MG63 (cell line): ENCODE measurements around the gene NOTCH2. TPM values are rescaled to one million over a fixed set of nuclear protein-coding genes. Genes with fewer than 3 reads are reported as not detected.

ENCODE experiments used
- DNase-seq: peaks from one replicate; pipeline ENCODE4 v3.0.0-alpha.2; 2020
- H3K27me3 ChIP-seq: fragments of 250-450 bp; sonication (Bioruptor Pico); 2 replicates; pipeline ENCODE4 v1.5.1; 2020; ENCODE audit warnings: mild to moderate bottlenecking, moderate library complexity
- H3K36me3 ChIP-seq: fragments of 250-450 bp; sonication (Bioruptor Pico); 2 replicates; pipeline ENCODE4 v1.5.1; 2020; ENCODE audit warnings: mild to moderate bottlenecking, moderate library complexity
- H3K4me3 ChIP-seq: fragments of 250-450 bp; sonication (Bioruptor Pico); 2 replicates; pipeline ENCODE4 v1.5.1; 2020; ENCODE audit warnings: mild to moderate bottlenecking, moderate library complexity
- H3K9me3 ChIP-seq: fragments of 250-450 bp; sonication (Bioruptor Pico); 2 replicates; pipeline ENCODE4 v1.5.1; 2020; ENCODE audit warnings: mild to moderate bottlenecking, moderate library complexity
- total RNA-seq: library from RNA; depleted of rRNA; stranded (reverse); fragments of >200 nt; shearing (Covaris generic); gene quantifications from 2 replicates; pipeline ENCODE4 v1.2.3, GENCODE V29; 2014; ENCODE audit warnings: low replicate concordance

NOTCH2 gene
- total RNA-seq, 1 experiment from 2014 or later, result 76.4 TPM

DNA sequence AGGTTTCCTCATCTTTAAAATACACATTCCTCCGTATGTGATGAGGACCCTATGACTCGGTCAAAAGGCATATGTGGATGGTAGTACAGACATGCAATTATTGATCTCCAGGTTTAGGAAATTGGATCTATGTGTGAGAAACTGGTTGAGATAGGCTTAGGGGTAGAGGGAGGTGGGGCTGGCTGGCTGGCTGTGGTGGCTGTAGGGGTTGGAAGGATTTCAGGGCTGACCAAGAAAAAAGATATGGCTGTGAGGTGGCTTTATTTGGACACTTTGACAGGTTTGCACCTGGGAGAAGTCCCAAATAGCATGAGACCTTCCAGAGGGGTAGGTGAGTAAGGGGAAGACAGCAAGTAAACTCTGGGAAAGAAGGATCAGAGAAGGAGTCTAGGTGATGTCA, 133.5 kb downstream of the NOTCH2 start:
- peaks cover 26% of the 10 kb centered on the region for H3K9me3 ChIP-seq
- H3K36me3 ChIP-seq, result peaks cover 92% of the 10 kb centered on the region
- no peak overlapping the region for H3K4me3 ChIP-seq
- no peak for DNase-seq
- no peaks in the 10 kb centered on the region for H3K27me3 ChIP-seq

DNA sequence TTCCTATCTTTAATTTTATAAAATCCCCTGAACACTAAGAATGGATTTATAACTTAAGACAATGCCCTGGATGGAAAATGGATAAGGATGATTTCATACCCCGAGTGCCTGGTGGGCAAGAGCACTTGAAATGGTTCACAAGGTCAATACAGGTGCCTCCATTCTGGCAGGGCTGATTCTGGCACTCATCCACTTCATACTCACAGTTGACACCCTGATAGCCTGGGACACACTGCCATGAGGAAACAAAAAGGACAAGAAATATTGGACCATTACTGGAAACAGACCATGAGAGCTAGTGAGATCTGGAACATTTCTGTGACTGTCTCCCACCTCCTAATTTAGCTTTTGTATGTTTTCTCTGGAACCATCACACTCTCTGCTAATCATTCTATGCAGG, 134.1 kb downstream of the NOTCH2 start:
- Histone ChIP-seq H3K4me3 (no peak overlapping the region), H3K36me3 (peaks cover 88% of the 10 kb centered on the region), H3K9me3 (peaks cover 26% of the 10 kb centered on the region), H3K27me3 (no peaks in the 10 kb centered on the region)
- DNase-seq, result no peak

DNA sequence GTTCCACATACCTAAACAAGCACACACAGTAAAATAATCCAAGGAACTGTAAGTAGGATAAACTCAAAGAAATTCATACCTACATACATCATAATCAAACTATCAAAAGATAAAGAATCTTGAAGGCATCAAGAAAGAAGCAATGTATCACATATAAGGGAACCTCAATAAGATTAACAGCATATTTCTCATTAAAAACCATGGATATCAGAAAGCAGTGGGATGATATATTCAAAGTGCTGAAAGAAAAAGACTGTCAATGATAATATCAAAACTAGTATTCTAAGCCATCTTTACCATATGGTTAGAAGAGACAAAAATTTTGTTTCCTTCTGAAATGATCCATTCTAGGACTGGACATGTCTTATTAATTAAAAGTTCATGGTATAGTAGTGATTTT, 136.1 kb downstream of the NOTCH2 start:
- no peak for DNase-seq
- Histone ChIP-seq H3K36me3 (peaks cover 87% of the 10 kb centered on the region), H3K9me3 (peaks cover 26% of the 10 kb centered on the region), H3K4me3 (no peak overlapping the region), H3K27me3 (no peaks in the 10 kb centered on the region)

DNA sequence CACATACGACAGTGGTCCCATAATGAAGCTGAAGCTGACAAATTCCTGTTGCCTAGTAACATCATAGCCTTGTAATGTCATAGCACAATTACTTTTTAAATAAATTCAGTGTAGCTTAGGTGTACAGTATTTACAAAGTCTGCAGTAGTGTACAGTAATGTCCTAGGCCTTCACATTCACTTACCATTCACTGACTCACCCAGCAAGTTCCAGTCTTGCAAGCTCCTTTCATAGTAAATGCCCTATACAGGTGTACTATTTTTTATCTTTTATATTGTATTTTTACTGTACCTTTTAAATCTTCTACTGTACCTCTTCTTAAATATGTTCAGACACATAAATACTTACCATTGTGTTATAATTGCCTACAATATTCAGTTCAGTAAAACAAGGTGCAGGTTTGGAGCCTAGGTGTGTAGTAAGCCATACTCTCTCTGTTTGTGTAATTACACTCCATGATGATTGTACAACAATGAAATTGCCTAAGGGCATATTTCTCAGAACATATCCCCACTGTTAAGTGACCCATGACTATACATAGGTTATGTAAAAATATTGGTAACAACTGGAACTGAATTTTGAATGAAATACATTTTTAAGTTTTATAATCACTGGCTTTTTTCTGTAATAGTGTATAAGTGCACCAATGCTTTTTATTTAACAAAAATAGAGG, 139.7 kb downstream of the NOTCH2 start:
- no peaks in the 10 kb centered on the region for H3K27me3 ChIP-seq
- no peak for DNase-seq
- H3K36me3 ChIP-seq, result peaks cover 83% of the 10 kb centered on the region
- no peak overlapping the region for H3K4me3 ChIP-seq
- H3K9me3 ChIP-seq, result peaks cover 20% of the 10 kb centered on the region

DNA sequence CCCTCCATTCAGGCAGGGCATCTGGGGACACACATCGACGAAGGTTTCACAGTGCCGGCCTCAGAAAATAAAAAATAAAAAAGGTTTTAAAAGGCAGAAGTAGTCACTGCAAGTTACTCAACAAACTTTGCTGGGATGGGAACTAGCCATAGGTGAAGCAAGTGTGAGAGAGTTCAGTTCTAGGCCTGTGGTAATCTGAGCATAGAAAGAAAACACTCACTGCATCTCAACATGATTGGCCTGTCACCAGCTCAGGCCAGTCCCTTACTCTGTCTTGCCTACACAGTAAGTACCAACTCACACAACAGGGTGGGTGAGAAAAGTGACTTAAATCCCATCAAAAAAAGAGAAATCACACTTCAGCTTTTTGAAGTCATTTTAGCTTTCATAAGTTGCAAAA, 142.9 kb downstream of the NOTCH2 start:
- Histone ChIP-seq H3K36me3 (peaks cover 85% of the 10 kb centered on the region), H3K27me3 (no peaks in the 10 kb centered on the region)
- no peak for DNase-seq

DNA sequence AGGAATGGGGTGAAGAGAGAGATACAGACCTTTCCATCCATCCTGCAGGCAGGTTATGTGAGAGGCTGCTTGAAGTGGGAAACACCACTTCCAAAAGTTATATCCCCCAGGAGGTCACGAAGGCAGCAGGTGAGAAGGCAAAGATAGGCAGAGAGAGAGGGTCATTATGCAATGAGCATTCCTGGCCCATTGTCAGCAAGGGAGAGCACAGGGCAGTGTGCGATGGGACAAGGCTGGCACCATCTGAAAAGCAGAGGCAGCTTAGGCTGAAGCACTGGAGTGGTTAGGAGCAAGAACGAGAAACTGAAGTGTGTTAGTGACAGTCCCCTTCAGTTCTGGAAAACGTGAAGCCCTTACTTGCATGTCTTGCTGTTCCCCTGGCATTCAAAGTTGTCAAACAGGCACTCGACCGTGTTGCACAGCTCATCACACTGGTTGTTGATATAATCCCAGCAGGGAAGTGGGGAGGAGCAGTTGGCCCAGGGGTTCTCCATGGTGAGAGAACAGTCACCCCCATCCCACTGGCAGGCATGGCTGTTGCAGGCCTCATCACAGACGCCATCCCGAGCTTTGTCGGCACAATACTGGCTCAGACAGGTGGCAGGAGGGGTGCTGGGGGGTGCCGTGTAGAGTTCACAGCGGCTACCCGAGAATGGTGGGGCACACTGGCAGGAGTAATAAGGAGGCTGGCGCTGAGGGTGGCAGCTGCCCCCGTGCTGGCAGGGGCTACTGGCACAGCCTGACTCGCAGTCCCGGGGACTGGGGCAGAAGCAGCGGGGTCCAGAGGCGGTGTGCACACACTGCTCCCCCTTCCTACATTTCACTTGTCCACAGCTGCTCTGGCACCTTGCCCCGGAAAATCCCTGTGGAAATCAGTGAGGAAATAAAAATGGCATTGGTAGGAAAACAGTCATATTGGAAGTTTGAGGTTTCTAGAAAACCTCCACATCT, 144.2 kb downstream of the NOTCH2 start:
- Histone ChIP-seq H3K36me3 (peaks cover 90% of the 10 kb centered on the region), H3K9me3 (no peaks in the 10 kb centered on the region), H3K27me3 (no peaks in the 10 kb centered on the region), H3K4me3 (no peak overlapping the region)
- DNase-seq, result no peak

More for the DNA sequence above, 142.9 kb downstream of the NOTCH2 start:
- Histone ChIP-seq H3K9me3 (no peaks in the 10 kb centered on the region), H3K4me3 (no peak overlapping the region)

DNA sequence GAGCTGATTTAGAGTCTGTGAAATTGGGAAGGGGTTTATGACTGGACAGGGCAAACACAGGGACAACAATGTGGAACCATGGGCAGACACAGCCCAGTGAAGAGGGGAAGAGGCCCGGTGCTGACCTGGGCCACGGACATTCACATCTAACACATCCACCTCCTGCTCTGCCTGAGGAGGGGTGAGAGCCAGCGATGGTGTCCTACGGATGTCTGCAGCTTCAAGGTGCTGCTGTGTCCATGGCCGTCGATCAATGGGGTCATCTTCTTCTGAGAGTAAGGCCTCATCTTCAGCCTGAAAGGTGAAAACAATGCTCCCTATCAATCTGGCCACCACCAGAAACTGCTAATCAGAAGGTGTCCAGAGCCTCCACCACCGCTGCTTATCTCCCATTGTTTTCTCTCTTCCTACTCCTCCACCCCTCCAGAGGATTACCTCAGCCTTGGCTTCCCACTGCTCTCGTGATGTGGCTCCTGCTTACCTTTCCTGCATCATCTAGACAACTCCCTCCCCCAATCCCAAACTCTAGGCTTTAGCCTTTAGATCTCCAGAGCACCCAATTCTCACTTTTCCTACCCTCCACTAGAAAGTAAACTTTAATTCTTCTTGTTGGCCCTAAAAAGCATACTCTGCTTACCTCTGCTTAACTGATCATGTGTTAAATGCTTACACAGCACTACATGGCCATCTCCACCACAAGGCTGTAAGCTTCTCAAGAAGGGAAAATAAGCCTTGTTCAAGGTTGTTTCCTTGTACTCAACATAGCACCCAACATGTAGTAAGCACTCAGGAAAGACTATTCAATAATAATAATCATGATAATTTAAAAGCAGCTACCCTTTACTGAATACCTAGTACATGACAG, 149.1 kb downstream of the NOTCH2 start:
- no peaks in the 10 kb centered on the region for H3K9me3 ChIP-seq
- H3K36me3 ChIP-seq, result peaks cover 96% of the 10 kb centered on the region
- H3K27me3 ChIP-seq, result no peaks in the 10 kb centered on the region
- no peak overlapping the region for H3K4me3 ChIP-seq
- no peak for DNase-seq

DNA sequence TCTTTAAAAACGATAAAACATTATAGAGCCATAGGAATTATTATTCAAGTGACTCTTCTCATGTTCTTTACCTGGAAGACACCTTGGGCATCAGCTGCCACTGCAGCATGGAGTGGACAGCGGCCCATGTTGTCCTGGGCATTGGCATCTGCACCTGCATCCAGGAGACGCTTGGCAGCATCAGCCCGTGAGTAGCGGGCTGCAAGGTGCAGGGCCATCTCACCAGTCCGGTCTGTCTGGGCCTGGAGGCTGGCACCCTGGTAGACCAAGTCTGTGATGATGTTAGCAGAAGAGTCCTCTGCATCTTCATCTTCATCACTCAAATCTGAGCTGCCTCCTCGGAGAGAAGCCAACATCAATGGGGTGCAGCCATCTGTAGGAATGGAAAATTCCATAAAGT, 150.2 kb downstream of the NOTCH2 start:
- H3K9me3 ChIP-seq, result no peaks in the 10 kb centered on the region
- no peak for DNase-seq
- H3K36me3 ChIP-seq, result peaks cover 96% of the 10 kb centered on the region
- no peak overlapping the region for H3K4me3 ChIP-seq
- H3K27me3 ChIP-seq, result no peaks in the 10 kb centered on the region

DNA sequence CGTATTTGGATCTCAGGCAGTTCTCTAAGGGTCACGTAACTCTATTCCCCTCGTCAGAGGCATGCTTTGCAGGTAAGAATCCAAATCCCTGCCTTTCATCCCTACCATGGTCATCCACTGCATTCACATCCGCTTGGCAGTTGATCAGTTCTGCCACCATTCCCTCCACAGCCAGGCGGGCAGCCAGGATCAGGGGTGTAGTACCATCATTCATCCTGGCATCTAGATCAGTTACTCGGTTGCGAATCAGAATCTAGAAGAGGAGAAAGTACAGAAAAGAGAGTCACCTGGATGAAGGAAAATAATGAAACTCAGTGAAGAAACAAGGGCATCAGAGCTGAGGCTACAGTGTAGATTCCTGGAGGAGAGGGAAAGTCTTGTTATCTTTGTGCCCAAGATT, 151.2 kb downstream of the NOTCH2 start:
- no peaks in the 10 kb centered on the region for H3K27me3 ChIP-seq
- H3K4me3 ChIP-seq, result no peak overlapping the region
- no peak for DNase-seq
- H3K9me3 ChIP-seq, result no peaks in the 10 kb centered on the region
- peaks cover 96% of the 10 kb centered on the region for H3K36me3 ChIP-seq

DNA sequence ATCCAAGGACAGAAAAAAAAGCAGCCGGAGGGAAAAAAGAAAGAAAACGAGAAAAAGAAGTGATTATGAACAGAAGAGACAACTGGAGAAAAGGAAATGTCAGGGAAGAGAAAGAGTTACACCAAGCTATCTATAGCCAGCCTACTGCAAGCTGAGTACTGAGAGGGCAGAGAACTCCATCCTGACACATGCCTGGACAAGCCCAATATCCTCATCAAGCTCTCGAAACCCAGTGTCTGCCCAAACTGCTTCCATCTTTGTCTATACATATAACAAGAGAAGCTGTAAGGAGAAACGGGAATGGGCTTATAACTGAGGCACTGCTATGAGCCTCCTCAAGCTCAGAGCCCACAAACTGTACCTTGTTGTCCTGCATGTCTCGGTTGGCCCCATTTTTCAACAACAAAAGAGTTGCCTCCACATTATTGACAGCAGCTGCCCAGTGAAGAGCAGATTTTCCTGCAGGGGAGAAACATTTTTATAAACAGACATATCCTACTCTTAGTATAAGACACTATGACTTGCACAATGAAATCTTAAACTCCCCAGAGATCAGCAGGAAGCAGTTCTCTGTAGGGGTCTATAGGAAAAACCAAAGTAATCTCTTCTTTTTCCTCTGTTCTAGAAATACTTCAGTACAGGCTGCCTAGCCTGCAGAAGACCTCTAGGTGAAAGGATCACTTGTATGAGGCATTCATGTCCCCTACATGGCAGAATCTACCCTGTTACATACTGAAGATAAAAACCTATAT, 152.0 kb downstream of the NOTCH2 start:
- Histone ChIP-seq H3K36me3 (peaks cover 96% of the 10 kb centered on the region), H3K9me3 (no peaks in the 10 kb centered on the region), H3K4me3 (no peak overlapping the region), H3K27me3 (no peaks in the 10 kb centered on the region)
- no peak for DNase-seq

DNA sequence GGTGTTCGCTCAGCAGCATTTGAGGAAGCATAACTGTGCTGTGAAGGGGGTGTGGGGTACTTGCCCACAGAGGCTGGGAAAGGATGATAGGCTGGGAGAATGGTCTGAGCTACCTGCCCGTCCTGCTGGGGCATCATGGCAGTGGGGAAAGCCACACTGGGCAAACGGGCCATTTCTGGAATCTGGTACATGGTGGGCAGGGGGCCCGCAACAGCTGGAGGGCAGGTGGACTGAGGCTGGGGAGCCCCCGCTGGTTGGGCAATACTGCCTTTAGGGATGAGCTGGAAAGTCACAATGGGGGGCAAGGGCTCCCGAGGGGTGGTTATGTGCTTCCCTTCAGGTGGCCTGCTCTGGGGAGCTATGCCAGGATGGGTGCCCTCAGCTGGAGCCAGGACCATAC, 153.9 kb downstream of the NOTCH2 start:
- Histone ChIP-seq H3K27me3 (no peaks in the 10 kb centered on the region), H3K4me3 (no peak overlapping the region), H3K9me3 (no peaks in the 10 kb centered on the region), H3K36me3 (peaks cover 91% of the 10 kb centered on the region)
- DNase-seq, result no peak

DNA sequence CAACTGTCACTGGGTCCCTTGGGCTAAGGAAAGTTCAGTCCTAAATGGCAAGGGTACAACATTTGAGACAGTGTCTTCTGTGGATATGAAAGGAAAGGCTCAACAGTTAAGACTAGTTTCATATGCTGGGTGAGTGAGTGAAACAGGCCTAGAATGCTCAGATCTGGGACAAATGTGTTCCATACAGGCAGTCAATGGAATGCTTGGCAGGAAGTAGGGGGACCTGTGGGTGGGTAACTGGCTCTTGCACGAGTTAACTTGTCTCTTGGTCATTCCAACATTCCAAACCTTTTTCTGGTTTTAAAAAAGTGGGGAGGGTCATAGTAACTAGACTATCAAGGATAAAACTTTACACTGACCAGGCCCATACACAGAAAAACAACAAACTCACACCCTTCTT, 155.4 kb downstream of the NOTCH2 start:
- peaks cover 78% of the 10 kb centered on the region for H3K36me3 ChIP-seq
- H3K4me3 ChIP-seq, result no peak overlapping the region
- no peaks in the 10 kb centered on the region for H3K9me3 ChIP-seq
- no peak for DNase-seq
- H3K27me3 ChIP-seq, result no peaks in the 10 kb centered on the region

DNA sequence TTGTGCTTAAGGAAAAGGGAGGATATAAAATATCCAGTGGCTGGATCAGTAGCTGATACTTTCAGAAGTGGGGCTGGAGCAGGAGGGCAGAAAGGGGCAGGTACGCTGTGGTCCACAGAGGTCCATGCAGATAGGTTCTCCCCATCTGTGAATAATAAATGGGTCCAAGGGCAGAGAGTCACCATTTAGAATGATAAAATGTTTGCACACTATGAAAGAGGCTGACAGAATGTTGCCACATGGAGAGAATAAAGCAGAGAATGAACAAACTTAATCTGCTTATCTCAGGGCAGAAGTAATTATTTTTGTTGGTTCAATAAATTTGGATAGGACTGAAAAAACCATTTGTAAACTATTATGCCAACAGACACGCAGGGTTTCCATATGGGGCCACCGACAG, 156.5 kb downstream of the NOTCH2 start:
- Histone ChIP-seq H3K9me3 (no peaks in the 10 kb centered on the region), H3K4me3 (no peak overlapping the region), H3K27me3 (no peaks in the 10 kb centered on the region), H3K36me3 (peaks cover 67% of the 10 kb centered on the region)
- no peak for DNase-seq

DNA sequence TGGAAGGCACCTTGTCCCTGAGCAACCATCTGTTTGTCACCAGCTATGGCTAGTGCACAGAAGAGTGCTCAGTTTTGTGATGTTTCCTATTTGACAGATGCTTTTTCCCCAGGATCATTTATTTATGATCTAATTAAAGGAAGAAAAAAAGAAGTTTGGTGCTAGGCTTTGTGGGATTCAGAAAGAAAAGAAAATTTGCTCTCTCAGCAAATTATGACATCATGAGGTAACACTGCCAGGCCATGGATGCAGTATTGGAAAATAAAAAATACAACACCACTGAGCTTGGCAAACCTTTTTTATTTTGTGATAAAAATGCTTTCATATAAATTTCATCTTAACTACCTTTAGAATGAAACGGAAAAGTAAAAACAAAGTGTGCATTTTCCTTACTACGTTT, 157.7 kb downstream of the NOTCH2 start:
- H3K27me3 ChIP-seq, result no peaks in the 10 kb centered on the region
- peaks cover 55% of the 10 kb centered on the region for H3K36me3 ChIP-seq

DNA sequence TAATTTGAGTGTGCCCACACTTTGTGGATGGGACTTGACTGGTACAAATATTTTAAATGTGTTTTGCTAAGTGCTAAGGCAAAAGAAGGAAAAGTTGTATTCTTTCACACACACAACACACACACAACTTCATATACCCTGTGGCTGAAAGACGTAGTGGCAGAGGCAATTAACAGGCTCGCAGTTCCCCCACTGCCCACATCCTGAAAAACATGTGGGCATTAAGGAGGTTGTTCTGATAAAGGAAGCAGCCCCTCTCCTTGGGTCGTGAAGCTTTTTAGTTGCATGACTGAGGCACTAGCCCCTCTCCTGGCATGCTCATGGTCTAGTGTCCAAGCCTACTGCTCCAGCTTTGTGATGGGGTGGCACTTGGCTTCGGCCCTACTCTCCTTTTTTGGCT, 158.8 kb downstream of the NOTCH2 start:
- H3K4me3 ChIP-seq, result no peak overlapping the region
- H3K27me3 ChIP-seq, result no peaks in the 10 kb centered on the region
- H3K36me3 ChIP-seq, result peaks cover 44% of the 10 kb centered on the region
- no peak for DNase-seq
- H3K9me3 ChIP-seq, result no peaks in the 10 kb centered on the region

More for the DNA sequence above, 157.7 kb downstream of the NOTCH2 start:
- H3K9me3 ChIP-seq, result no peaks in the 10 kb centered on the region
- no peak overlapping the region for H3K4me3 ChIP-seq
- no peak for DNase-seq

DNA sequence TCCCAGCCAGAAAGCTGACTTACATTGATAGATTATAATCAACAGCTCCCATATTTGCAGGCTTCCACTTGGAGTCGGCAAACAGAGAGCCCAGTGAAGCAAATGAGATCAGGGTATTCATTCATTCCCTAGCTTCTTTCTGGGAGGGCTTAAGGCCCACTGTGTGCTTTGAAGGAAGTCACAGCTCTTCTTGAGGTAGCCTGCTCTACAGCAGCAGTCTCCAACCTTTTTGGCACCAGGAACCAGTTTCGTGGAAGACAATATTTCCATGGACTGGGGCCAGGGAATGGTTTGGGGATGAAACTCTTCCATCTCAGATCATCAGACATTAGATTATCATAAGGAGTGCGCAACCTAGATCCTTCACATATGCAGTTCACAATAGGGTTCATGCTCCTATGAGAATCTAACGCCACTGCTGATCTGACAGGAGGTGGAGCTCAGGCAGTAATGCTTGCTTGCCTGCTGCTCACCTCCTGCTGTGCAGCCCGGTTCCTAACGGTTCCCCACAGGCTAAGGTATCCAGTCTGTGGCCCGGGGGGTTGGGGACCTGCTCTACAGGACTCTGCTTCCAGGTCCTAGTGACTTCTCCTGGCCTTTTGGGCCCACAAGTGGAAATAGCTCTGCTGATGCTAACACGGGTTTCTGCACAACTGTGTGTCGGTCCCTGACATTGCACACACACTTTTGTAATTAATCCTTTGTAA, 159.4 kb downstream of the NOTCH2 start:
- Histone ChIP-seq H3K4me3 (no peak overlapping the region), H3K9me3 (peaks cover 4% of the 10 kb centered on the region; the same call in 1 of the 2 replicates), H3K36me3 (peaks cover 38% of the 10 kb centered on the region), H3K27me3 (no peaks in the 10 kb centered on the region)
- no peak for DNase-seq
